KMS-11 (cell line): ENCODE measurements around the gene ADGRG6.

Experiments used
- H2AFZ ChIP-seq: fragments of 200-600 bp; sonication (generic); 2 replicates; pipeline ENCODE4 v1.6.1; 2016; ENCODE audit warnings: antibody characterized with exemption, mixed run types, low read depth
- H3K27ac ChIP-seq: fragments of 200-600 bp; sonication (generic); 2 replicates; pipeline ENCODE4 v1.6.1; 2016; ENCODE audit warnings: mild to moderate bottlenecking, mixed run types
- H3K27me3 ChIP-seq: fragments of 200-600 bp; sonication (generic); 2 replicates; pipeline ENCODE4 v1.6.1; 2017; ENCODE audit warnings: mild to moderate bottlenecking, low read depth, mixed run types, moderate library complexity; ENCODE audit not compliant: insufficient read depth
- H3K36me3 ChIP-seq: fragments of 200-600 bp; sonication (generic); 2 replicates; pipeline ENCODE4 v1.6.1; 2017; ENCODE audit warnings: mild to moderate bottlenecking, mixed run types; ENCODE audit not compliant: insufficient read depth
- H3K4me1 ChIP-seq: fragments of 200-600 bp; sonication (generic); 2 replicates; pipeline ENCODE4 v1.6.1; 2016; ENCODE audit warnings: mild to moderate bottlenecking, low read depth, mixed run types; ENCODE audit not compliant: poor library complexity, severe bottlenecking
- H3K4me2 ChIP-seq: fragments of 200-600 bp; sonication (generic); 2 replicates; pipeline ENCODE4 v1.7.0; 2016; ENCODE audit warnings: mild to moderate bottlenecking, mixed run types
- H3K4me3 ChIP-seq: fragments of 200-600 bp; sonication (generic); IDR thresholded peaks from 2 replicates; pipeline ENCODE4 v1.6.1; 2017; ENCODE audit warnings: low read depth, low read length, mixed read lengths; ENCODE audit not compliant: insufficient read depth
- H3K79me2 ChIP-seq: fragments of 200-600 bp; sonication (generic); 2 replicates; pipeline ENCODE4 v1.6.1; 2016; ENCODE audit warnings: low read depth, mixed run types; ENCODE audit not compliant: insufficient read depth
- H3K9ac ChIP-seq: fragments of 200-600 bp; sonication (generic); 2 replicates; pipeline ENCODE4 v1.6.1; 2016; ENCODE audit warnings: mild to moderate bottlenecking, mixed run types
- H4K20me1 ChIP-seq: fragments of 200-600 bp; sonication (generic); 2 replicates; pipeline ENCODE4 v1.6.1; 2016; ENCODE audit warnings: mild to moderate bottlenecking, mixed run types; ENCODE audit not compliant: insufficient read depth
- CTCF ChIP-seq: fragments of 200-600 bp; sonication (generic); conservative IDR thresholded peaks from 2 replicates; pipeline ENCODE4 v1.6.1; 2017; ENCODE audit warnings: low read depth, mild to moderate bottlenecking, antibody characterized with exemption, low read length, moderate library complexity, mixed read lengths

ADGRG6 gene

GRCh38 chr6:142482249-142482648 lies 180.4 kb downstream of the ADGRG6 start:
- Histone ChIP-seq H3K4me2 (no peak overlapping the region), H3K4me1 (peaks cover 5% of the 10 kb centered on the region), H4K20me1 (no peaks in the 10 kb centered on the region), H3K4me3 (no peak overlapping the region), H3K36me3 (no peaks in the 10 kb centered on the region), H3K27me3 (no peaks in the 10 kb centered on the region), H2AFZ (no peak overlapping the region), H3K79me2 (no peaks in the 10 kb centered on the region), H3K27ac (no peak overlapping the region), H3K9ac (no peak overlapping the region)
- TF ChIP-seq CTCF = no peak

- Histone ChIP-seq H3K4me2 (no peak overlapping the region), H4K20me1 (no peaks in the 10 kb centered on the region), H3K4me1 (peaks cover 5% of the 10 kb centered on the region), H3K9ac (no peak overlapping the region), H3K27ac (no peak overlapping the region), H3K79me2 (no peaks in the 10 kb centered on the region), H3K36me3 (no peaks in the 10 kb centered on the region), H3K27me3 (no peaks in the 10 kb centered on the region), H3K4me3 (no peak overlapping the region), H2AFZ (no peak overlapping the region)
- TF ChIP-seq CTCF = no peak
Observed at GRCh38 chr6:142482974-142483373, 181.2 kb downstream of the ADGRG6 start.

GRCh38 chr6:142485256-142485655 lies 183.4 kb downstream of the ADGRG6 start:
- no peak overlapping the region for H2AFZ ChIP-seq
- no peaks in the 10 kb centered on the region for H3K79me2 ChIP-seq
- no peaks in the 10 kb centered on the region for H3K36me3 ChIP-seq
- no peak overlapping the region for H3K27ac ChIP-seq
- no peak for TF ChIP-seq CTCF
- no peaks in the 10 kb centered on the region for H3K4me1 ChIP-seq
- no peak overlapping the region for H3K9ac ChIP-seq
- no peak overlapping the region for H3K4me2 ChIP-seq
- no peaks in the 10 kb centered on the region for H3K27me3 ChIP-seq
- H4K20me1 ChIP-seq = no peaks in the 10 kb centered on the region
- H3K4me3 ChIP-seq = no peak overlapping the region

GRCh38 chr6:142489722-142490610 lies 188.2 kb downstream of the ADGRG6 start:
- no peak overlapping the region for H3K4me2 ChIP-seq
- H3K9ac ChIP-seq = no peak overlapping the region
- no peak for TF ChIP-seq CTCF
- H3K4me3 ChIP-seq = no peak overlapping the region
- H3K27me3 ChIP-seq = no peaks in the 10 kb centered on the region
- H3K27ac ChIP-seq = no peak overlapping the region
- H3K79me2 ChIP-seq = no peaks in the 10 kb centered on the region
- no peak overlapping the region for H2AFZ ChIP-seq
- H4K20me1 ChIP-seq = no peaks in the 10 kb centered on the region
- no peaks in the 10 kb centered on the region for H3K36me3 ChIP-seq
- no peaks in the 10 kb centered on the region for H3K4me1 ChIP-seq
